CD4-positive, alpha-beta memory T cell (primary cell): ENCODE results near the gene GHRL. TPM values are rescaled to one million over a fixed set of nuclear protein-coding genes. Genes with fewer than 3 reads are reported as not detected.

ENCODE experiments used
- CTCF ChIA-PET: fragments of 350-600 bp; sonication (Branson Sonifier 250); formaldehyde crosslinking; loops from one replicate; lab custom pipeline; 2021; ENCODE audit warnings: inconsistent platforms; ENCODE audit not compliant: partially characterized antibody; lab: Charles Lee
- POLR2A ChIA-PET: fragments of 350-600 bp; sonication (Branson Sonifier 250); formaldehyde crosslinking; loops from one replicate; lab custom pipeline; 2021; ENCODE audit not compliant: partially characterized antibody; lab: Charles Lee
- DNase-seq, 5 donors: peaks; one replicate each; pipeline versions ENCODE4 v3.0.0 to v3.0.0-alpha.2; 2020 to 2022; ENCODE audit warnings: mixed read lengths in 1 of 5
- H3K27ac ChIP-seq: one replicate; pipeline ENCODE4 v1.7.0; 2013; ENCODE audit warnings: low read depth, low read length
- H3K27me3 ChIP-seq: 2 replicates; pipeline ENCODE4 v1.7.0; 2013; ENCODE audit warnings: mild to moderate bottlenecking, low read length, moderate library complexity; ENCODE audit not compliant: insufficient read depth
- H3K36me3 ChIP-seq: 2 replicates; pipeline ENCODE4 v1.7.0; 2013; ENCODE audit warnings: mild to moderate bottlenecking, low read length, moderate library complexity; ENCODE audit not compliant: insufficient read depth
- H3K4me1 ChIP-seq: 2 replicates; pipeline ENCODE4 v1.7.0; 2013; ENCODE audit warnings: mild to moderate bottlenecking, low read length, moderate library complexity; ENCODE audit not compliant: insufficient read depth
- H3K4me3 ChIP-seq, 2 donors: one replicate each; pipeline ENCODE4 v1.7.0; 2013; ENCODE audit warnings: low read length in 2 of 2, mild to moderate bottlenecking in 1 of 2
- H3K9me3 ChIP-seq, 2 donors: one replicate each; pipeline ENCODE4 v1.7.0; 2013; ENCODE audit warnings: low read length in 2 of 2, control low read depth in 1 of 2; ENCODE audit not compliant: control insufficient read depth in 1 of 2
- H3K27ac Mint-ChIP-seq, 7 donors: one replicate each; pipeline ENCODE4 v1.8.0; 2020 to 2021; ENCODE audit warnings: mixed read lengths in 7 of 7, mild to moderate bottlenecking in 6 of 7, inconsistent platforms in 3 of 7, moderate library complexity in 3 of 7
- H3K27me3 Mint-ChIP-seq, 2 donors: one replicate each; pipeline ENCODE4 v1.8.0; 2020 to 2021; ENCODE audit warnings: mixed read lengths in 2 of 2
- H3K36me3 Mint-ChIP-seq, 2 donors: one replicate each; pipeline ENCODE4 v1.8.0; 2020 to 2021; ENCODE audit warnings: mixed read lengths in 2 of 2, inconsistent platforms in 1 of 2, mild to moderate bottlenecking in 1 of 2
- H3K4me1 Mint-ChIP-seq, 4 donors: one replicate each; pipeline ENCODE4 v1.8.0; 2020 to 2021; ENCODE audit warnings: mixed read lengths in 4 of 4, mild to moderate bottlenecking in 1 of 4
- H3K4me3 Mint-ChIP-seq, 8 donors: one replicate each; pipeline ENCODE4 v1.8.0; 2020 to 2021; ENCODE audit warnings: mixed read lengths in 8 of 8, mild to moderate bottlenecking in 7 of 8, moderate library complexity in 6 of 8, inconsistent platforms in 3 of 8
- H3K9me3 Mint-ChIP-seq, 8 donors: one replicate each; pipeline ENCODE4 v1.8.0; 2020 to 2021; ENCODE audit warnings: mixed read lengths in 8 of 8, mild to moderate bottlenecking in 5 of 8, inconsistent platforms in 3 of 8, moderate library complexity in 1 of 8
- intact Hi-C: fragments of 100-400 bp; cut with micrococcal nuclease; formaldehyde crosslinking; loops from one replicate; pipeline ENCODE4 v1.15.1; 2023
- polyA plus RNA-seq, 2 donors: library from polyadenylated mRNA; unstranded; fragments of 300-500 nt; fragmentation: Illumina TruSeq; gene quantifications; one replicate each; pipeline ENCODE4 v1.2.3, GENCODE V29; 2021
- total RNA-seq, 2 experiments: library from RNA; stranded (reverse); gene quantifications; one replicate each; pipeline ENCODE4 v1.2.3, GENCODE V29; 2021

Gene GHRL
- total RNA-seq (1 to 10 TPM in 1 of 2 experiments, not detected in 1; 1.1 TPM), polyA plus RNA-seq (under 1 TPM in 1 of 2 donors, not detected in 1; 0.75 TPM)

GRCh38 chr3:10292505-10293419 is at the start of gene GHRL:
GHRL (minus strand) TSS chr3:10292947; CDS start chr3:10290180, 2,767 bp downstream.
- Histone ChIP-seq H3K27me3 (no peaks in the 10 kb centered on the region), H3K4me1 (peaks cover 7% of the 10 kb centered on the region), H3K4me3 (no peak within 1 kb of the TSS), H3K9me3 (no peaks in the 10 kb centered on the region), H3K36me3 (peaks cover 26% of the 10 kb centered on the region), H3K27ac (no peak within 1 kb of the TSS)
- peak within 1 kb of the TSS in 3 of 8 donors; percentile 15 to 43 (median 22) for H3K4me3 Mint-ChIP-seq
- no peak for DNase-seq
- peaks cover 15 to 33% of the 10 kb centered on the region in 2 donors for H3K36me3 Mint-ChIP-seq
- intact Hi-C loops = no loop called here
- POLR2A ChIA-PET = interaction anchor here (1.4 kb wide), 1 partner anchor 346 kb away, joined by 3 read pairs; no protein-coding TSS in a partner anchor
- H3K27me3 Mint-ChIP-seq = no peaks in the 10 kb centered on the region
- H3K9me3 Mint-ChIP-seq = peaks cover 0 to 1% (median 0%) of the 10 kb centered on the region in 8 donors
- H3K27ac Mint-ChIP-seq = peak within 1 kb of the TSS; percentile 50 to 84 (median 75)
- CTCF ChIA-PET = no interaction called here
- peaks cover 0 to 13% (median 8%) of the 10 kb centered on the region in 4 donors for H3K4me1 Mint-ChIP-seq

GRCh38 chr3:10341901-10342398 is 49.2 kb upstream of the GHRL start:
- intact Hi-C loops = loop anchor here (5.0 to 10.0 kb wide), 2 partner anchors 263 to 440 kb away; no protein-coding TSS in a partner anchor
- no peaks in the 10 kb centered on the region for H3K36me3 ChIP-seq

GRCh38 chr3:10340476-10340875 is 47.7 kb upstream of the GHRL start:
- Histone ChIP-seq H3K27ac (no peak overlapping the region), H3K4me3 (no peak overlapping the region), H3K27me3 (no peaks in the 10 kb centered on the region), H3K9me3 (no peaks in the 10 kb centered on the region), H3K36me3 (no peaks in the 10 kb centered on the region), H3K4me1 (no peaks in the 10 kb centered on the region)
- peaks cover 1 to 3% of the 10 kb centered on the region in 2 donors for H3K27me3 Mint-ChIP-seq
- ChIA-PET POLR2A (no interaction called here), CTCF (interaction anchor here (1.2 to 4.7 kb wide), 2 partner anchors 183 to 398 kb away, joined by 3 to 27 read pairs; no protein-coding TSS in a partner anchor)
- no peak overlapping the region for H3K4me3 Mint-ChIP-seq
- intact Hi-C loops = loop anchor here (5.0 to 10.0 kb wide), 2 partner anchors 264 to 442 kb away; no protein-coding TSS in a partner anchor
- DNase-seq = no peak
- H3K36me3 Mint-ChIP-seq = no peaks in the 10 kb centered on the region
- H3K4me1 Mint-ChIP-seq = peaks cover 0 to 2% (median under 1%) of the 10 kb centered on the region in 4 donors
- no peak overlapping the region for H3K27ac Mint-ChIP-seq
- H3K9me3 Mint-ChIP-seq = no peaks in the 10 kb centered on the region

More at GRCh38 chr3:10341901-10342398, 49.2 kb upstream of the GHRL start:
- Histone ChIP-seq H3K4me3 (no peak overlapping the region), H3K4me1 (no peaks in the 10 kb centered on the region), H3K27ac (no peak overlapping the region), H3K27me3 (no peaks in the 10 kb centered on the region), H3K9me3 (no peaks in the 10 kb centered on the region)
- Mint-ChIP-seq H3K4me3 (no peak overlapping the region), H3K36me3 (no peaks in the 10 kb centered on the region), H3K4me1 (peaks cover 0 to 2% (median 0%) of the 10 kb centered on the region in 4 donors), H3K9me3 (no peaks in the 10 kb centered on the region), H3K27me3 (peaks cover 0 to 3% of the 10 kb centered on the region in 2 donors), H3K27ac (no peak overlapping the region)
- DNase-seq = no peak
- ChIA-PET CTCF (interaction anchor here (4.7 kb wide), 1 partner anchor 396 kb away, joined by 27 read pairs; no protein-coding TSS in a partner anchor), POLR2A (no interaction called here)

GRCh38 chr3:10340046-10340445 is 47.3 kb upstream of the GHRL start:
- H3K27me3 ChIP-seq = no peaks in the 10 kb centered on the region
- no peak overlapping the region for H3K4me3 ChIP-seq
- H3K4me1 Mint-ChIP-seq = peaks cover 2 to 3% (median 2%) of the 10 kb centered on the region in 4 donors
- DNase-seq = no peak
- no peaks in the 10 kb centered on the region for H3K9me3 Mint-ChIP-seq
- H3K9me3 ChIP-seq = no peaks in the 10 kb centered on the region
- H3K27ac Mint-ChIP-seq = no peak overlapping the region
- no peak overlapping the region for H3K27ac ChIP-seq
- H3K4me3 Mint-ChIP-seq = no peak overlapping the region
- peaks cover 1 to 3% of the 10 kb centered on the region in 2 donors for H3K27me3 Mint-ChIP-seq
- ChIA-PET POLR2A (no interaction called here), CTCF (interaction anchor here (0.8 to 4.7 kb wide), 4 partner anchors 184 to 401 kb away, joined by 3 to 27 read pairs (median 3); no protein-coding TSS in a partner anchor)
- no peaks in the 10 kb centered on the region for H3K4me1 ChIP-seq
- intact Hi-C loops = loop anchor here (5.0 to 10.0 kb wide), 2 partner anchors 265 to 442 kb away; no protein-coding TSS in a partner anchor
- no peaks in the 10 kb centered on the region for H3K36me3 ChIP-seq
- H3K36me3 Mint-ChIP-seq = no peaks in the 10 kb centered on the region

GRCh38 chr3:10339376-10339955 is 46.7 kb upstream of the GHRL start:
- POLR2A ChIA-PET = no interaction called here
- Mint-ChIP-seq H3K27ac (no peak overlapping the region), H3K9me3 (no peaks in the 10 kb centered on the region), H3K36me3 (no peaks in the 10 kb centered on the region), H3K27me3 (peaks cover 1 to 3% of the 10 kb centered on the region in 2 donors), H3K4me1 (peaks cover 3 to 5% (median 4%) of the 10 kb centered on the region in 4 donors), H3K4me3 (no peak overlapping the region)
- DNase-seq = no peak
- Histone ChIP-seq H3K36me3 (no peaks in the 10 kb centered on the region), H3K4me3 (no peak overlapping the region), H3K4me1 (no peaks in the 10 kb centered on the region), H3K9me3 (no peaks in the 10 kb centered on the region), H3K27me3 (no peaks in the 10 kb centered on the region), H3K27ac (no peak overlapping the region)
- CTCF ChIA-PET = interaction anchor here (0.8 to 4.7 kb wide), 5 partner anchors 7 to 402 kb away, joined by 3 to 27 read pairs (median 3); no protein-coding TSS in a partner anchor
- intact Hi-C loops = no loop called here

- Mint-ChIP-seq H3K4me1 (peaks cover 3 to 5% (median 4%) of the 10 kb centered on the region in 4 donors), H3K9me3 (no peaks in the 10 kb centered on the region), H3K27ac (no peak overlapping the region), H3K36me3 (no peaks in the 10 kb centered on the region), H3K4me3 (peak overlapping the region in 1 of 8 donors; percentile 20), H3K27me3 (peaks cover 0 to 1% of the 10 kb centered on the region in 2 donors)
- Histone ChIP-seq H3K4me1 (no peaks in the 10 kb centered on the region), H3K36me3 (no peaks in the 10 kb centered on the region), H3K27me3 (no peaks in the 10 kb centered on the region), H3K27ac (no peak overlapping the region), H3K4me3 (no peak overlapping the region), H3K9me3 (no peaks in the 10 kb centered on the region)
- intact Hi-C loops = no loop called here
- DNase-seq = no peak
- POLR2A ChIA-PET = no interaction called here
- CTCF ChIA-PET = interaction anchor here (0.7 to 4.7 kb wide), 4 partner anchors 8 to 494 kb away, joined by 3 to 27 read pairs (median 4); no protein-coding TSS in a partner anchor
These were observed 46.0 kb upstream of the GHRL start for GRCh38 chr3:10338591-10339353.
